Liver (tissue), 9 donors: ENCODE data around the gene TSPAN31. TPM values are rescaled to one million over a fixed set of nuclear protein-coding genes. Genes with fewer than 3 reads are reported as not detected.

Experiments used
- DNase-seq: peaks from one replicate; pipeline ENCODE4 v3.0.0-alpha.2; 2017; ENCODE audit warnings: low spot score
- H3K27ac ChIP-seq, 2 donors: one replicate each; pipeline ENCODE4 v1.7.0; 2013; ENCODE audit warnings: inconsistent platforms in 2 of 2, low read length in 2 of 2, control low read depth in 1 of 2, low read depth in 1 of 2, mild to moderate bottlenecking in 1 of 2
- H3K27me3 ChIP-seq, 4 donors: one replicate each; pipeline versions ENCODE4 v1.6.1 to v1.7.0; 2013; ENCODE audit warnings: low read length in 3 of 4, inconsistent platforms in 1 of 4, mild to moderate bottlenecking in 1 of 4, moderate library complexity in 1 of 4; ENCODE audit not compliant: control insufficient read depth in 4 of 4, insufficient read depth in 4 of 4
- H3K36me3 ChIP-seq, 4 donors: one replicate each; pipeline versions ENCODE4 v1.6.1 to v1.7.0; 2013; ENCODE audit warnings: low read length in 3 of 4, mild to moderate bottlenecking in 3 of 4, low read depth in 1 of 4, moderate library complexity in 1 of 4; ENCODE audit not compliant: control insufficient read depth in 4 of 4, insufficient read depth in 3 of 4
- H3K4me1 ChIP-seq, 4 donors: one replicate each; pipeline versions ENCODE4 v1.6.1 to v1.7.0; 2013; ENCODE audit warnings: low read length in 3 of 4, mild to moderate bottlenecking in 3 of 4, moderate library complexity in 1 of 4; ENCODE audit not compliant: control insufficient read depth in 4 of 4, insufficient read depth in 4 of 4
- H3K4me3 ChIP-seq, 3 donors: one replicate each; pipeline versions ENCODE4 v1.6.1 to v1.7.0; 2013; ENCODE audit warnings: low read length in 3 of 3, control low read depth in 1 of 3, low read depth in 1 of 3, mild to moderate bottlenecking in 1 of 3
- H3K9ac ChIP-seq, 2 donors: one replicate each; pipeline ENCODE4 v1.7.0; 2013; ENCODE audit warnings: low read length in 2 of 2, mild to moderate bottlenecking in 2 of 2, moderate library complexity in 2 of 2, control low read depth in 1 of 2, low read depth in 1 of 2
- H3K9me3 ChIP-seq, 4 donors: one replicate each; pipeline versions ENCODE4 v1.6.1 to v1.7.0; 2013; ENCODE audit warnings: low read length in 3 of 4; ENCODE audit not compliant: control insufficient read depth in 4 of 4
- EGR1 ChIP-seq, 2 donors: IDR thresholded peaks; 2 replicates each; pipeline ENCODE4 v1.6.1; 2016 to 2018; ENCODE audit warnings: antibody characterized with exemption in 2 of 2, low read depth in 2 of 2
- FOXA1 ChIP-seq: IDR thresholded peaks from 2 replicates; pipeline ENCODE4 v1.6.1; 2016; ENCODE audit warnings: antibody characterized with exemption
- FOXA2 ChIP-seq: IDR thresholded peaks from 2 replicates; pipeline ENCODE4 v1.6.1; 2016; ENCODE audit warnings: antibody characterized with exemption
- GABPA ChIP-seq, 2 donors: IDR thresholded peaks in 1 of 2; conservative IDR thresholded peaks in 1 of 2; 2 replicates each; pipeline ENCODE4 v1.6.1; 2016; ENCODE audit warnings: antibody characterized with exemption in 2 of 2, mild to moderate bottlenecking in 1 of 2, moderate library complexity in 1 of 2
- HNF4A ChIP-seq, 2 donors: conservative IDR thresholded peaks; 2 replicates each; pipeline ENCODE4 v1.6.1; 2016; ENCODE audit warnings: antibody characterized with exemption in 2 of 2, mild to moderate bottlenecking in 2 of 2
- HNF4G ChIP-seq: IDR thresholded peaks from 2 replicates; pipeline ENCODE4 v1.6.1; 2016; ENCODE audit warnings: antibody characterized with exemption
- JUND ChIP-seq, 2 donors: IDR thresholded peaks; 2 replicates each; pipeline ENCODE4 v1.6.1; 2016; ENCODE audit warnings: antibody characterized with exemption in 2 of 2
- NR2F2 ChIP-seq: IDR thresholded peaks from 2 replicates; pipeline ENCODE4 v1.6.1; 2016; ENCODE audit warnings: antibody characterized with exemption
- RAD21 ChIP-seq, 2 donors: IDR thresholded peaks; 2 replicates each; pipeline ENCODE4 v1.6.1; 2016; ENCODE audit warnings: antibody characterized with exemption in 2 of 2, mild to moderate bottlenecking in 2 of 2
- RXRA ChIP-seq, 2 donors: IDR thresholded peaks; 2 replicates each; pipeline ENCODE4 v1.6.1; 2017 to 2018; ENCODE audit warnings: antibody characterized with exemption in 2 of 2, mild to moderate bottlenecking in 1 of 2
- SP1 ChIP-seq: IDR thresholded peaks from 2 replicates; pipeline ENCODE4 v1.6.1; 2018; ENCODE audit warnings: antibody characterized with exemption, mild to moderate bottlenecking
- TAF1 ChIP-seq: conservative IDR thresholded peaks from 2 replicates; pipeline ENCODE4 v1.6.1; 2016; ENCODE audit warnings: antibody characterized with exemption, mild to moderate bottlenecking
- YY1 ChIP-seq: IDR thresholded peaks from 2 replicates; pipeline ENCODE4 v1.6.1; 2016; ENCODE audit warnings: antibody characterized with exemption, mild to moderate bottlenecking
- WGBS: extraction: QIAGEN DNeasy Blood & Tissue Kit; methylation state at CpG from one replicate; pipeline ENCODE4 v1.1.7; 2013; 5-methylcytosine and 5-hydroxymethylcytosine counted together
- polyA plus RNA-seq, 2 donors: library from polyadenylated mRNA; stranded (reverse) in 1 of 2; unstranded in 1 of 2; fragments of 200-250 nt in 1 of 2; fragments of >200 nt in 1 of 2; fragmentation: Nextera tagmentation in 1 of 2; extraction: Ambion mirVana in 1 of 2; gene quantifications; one replicate each; pipeline versions ENCODE4 v1.2.1 to v1.2.3, GENCODE V29; 2013 to 2015
- total RNA-seq, 2 donors: library from RNA; depleted of rRNA; stranded (reverse); fragments of >200 nt; gene quantifications; one replicate each; pipeline ENCODE4 v1.2.3, GENCODE V29; 2014
- TF ChIP-seq, protein P1 (sequence below): IDR thresholded peaks from 2 replicates; pipeline ENCODE4 v1.6.1; 2016; ENCODE audit warnings: antibody characterized with exemption
- TF ChIP-seq, protein P2 (sequence below): fragments of 150-350 bp; IDR thresholded peaks from 2 replicates; pipeline ENCODE4 v1.5.1; 2017; ENCODE audit warnings: improper control_type of control experiment, low read depth, low read length; ENCODE audit not compliant: missing input control
- TF ChIP-seq, protein P3 (sequence below): IDR thresholded peaks from 2 replicates; pipeline ENCODE4 v1.6.1; 2016; ENCODE audit warnings: antibody characterized with exemption
- TF ChIP-seq, protein P4 (sequence below): IDR thresholded peaks from 2 replicates; pipeline ENCODE4 v1.6.1; 2016; ENCODE audit warnings: antibody characterized with exemption
- TF ChIP-seq, protein P5 (sequence below): IDR thresholded peaks from 2 replicates; pipeline ENCODE4 v1.6.1; 2016; ENCODE audit warnings: antibody characterized with exemption, mild to moderate bottlenecking
- donor health status: healthy.
- donor health status: healthy.
- donor health status: healthy.
- donor health status: healthy.
- donor health status: healthy.

The TSPAN31 gene
- total and polyA plus RNA-seq, 4 donors, result 16.9 to 39.4 (median 24.6) TPM

DNA sequence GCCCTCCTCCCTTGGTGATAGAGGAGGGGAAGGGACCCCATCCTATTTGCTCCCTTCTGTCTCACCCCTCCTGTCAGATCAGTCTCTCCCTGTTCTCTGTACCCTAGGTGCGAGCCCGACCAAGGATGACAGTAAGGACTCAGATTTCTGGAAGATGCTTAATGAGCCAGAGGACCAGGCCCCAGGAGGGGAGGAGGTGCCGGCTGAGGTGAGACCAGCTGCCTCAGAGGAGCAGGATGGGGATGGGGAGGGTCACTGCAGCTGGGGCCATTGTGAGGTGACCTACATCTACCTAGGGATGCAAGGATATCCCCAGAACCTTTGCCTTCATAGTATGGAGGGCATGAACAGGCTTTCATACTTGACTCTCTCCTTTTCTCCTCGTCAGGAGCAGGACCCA lies 28.5 kb upstream of the TSPAN31 start:
- no peak for DNase-seq
- 96% methylated on average over 4 of the region's 4 CpGs for WGBS
- Histone ChIP-seq H3K9me3 (no peaks in the 10 kb centered on the region), H3K27ac (no peak overlapping the region), H3K36me3 (peaks cover 14 to 64% (median 52%) of the 10 kb centered on the region in 4 donors), H3K4me1 (no peaks in the 10 kb centered on the region), H3K4me3 (no peak overlapping the region), H3K9ac (no peak overlapping the region), H3K27me3 (no peaks in the 10 kb centered on the region)
- no peak for TF ChIP-seq HNF4A (conservative IDR thresholded peaks at IDR 0.05)
- TF ChIP-seq NR2F2, result no peak
- no peak for TF ChIP-seq RAD21 (IDR thresholded peaks at IDR 0.05)
- TF ChIP-seq EGR1 (IDR thresholded peaks at IDR 0.05; ENCODE audit: low read depth in 2 of 2), result no peak

DNA sequence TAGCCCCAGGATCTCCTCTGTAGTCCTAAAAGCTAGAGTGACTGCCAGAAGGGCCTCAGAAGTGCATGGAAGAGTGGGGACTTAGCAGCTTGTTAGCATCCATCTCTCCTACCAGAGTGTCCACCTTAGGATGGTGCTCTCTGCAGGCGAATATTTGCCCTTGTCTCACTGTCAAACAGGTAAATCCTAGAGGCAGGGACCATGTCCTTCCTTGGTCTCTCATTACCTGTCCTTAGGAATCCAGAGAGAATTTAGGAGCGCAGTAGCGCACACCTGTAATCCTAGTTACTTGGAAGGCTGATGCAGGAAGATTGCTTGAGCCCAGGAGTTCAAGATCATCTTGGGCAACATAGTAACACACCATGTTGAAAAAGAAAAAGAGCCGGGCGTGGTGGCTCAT lies 27.7 kb upstream of the TSPAN31 start:
- Histone ChIP-seq H3K4me1 (no peaks in the 10 kb centered on the region), H3K27me3 (no peaks in the 10 kb centered on the region), H3K27ac (no peak overlapping the region), H3K9ac (no peak overlapping the region), H3K4me3 (no peak overlapping the region), H3K36me3 (peaks cover 14 to 68% (median 54%) of the 10 kb centered on the region in 4 donors), H3K9me3 (no peaks in the 10 kb centered on the region)
- TF ChIP-seq EGR1 (IDR thresholded peaks at IDR 0.05; ENCODE audit: low read depth in 2 of 2) (no peak), FOXA1 (no peak), RXRA (IDR thresholded peaks at IDR 0.05) (no peak), FOXA2 (no peak), TAF1 (no peak), HNF4A (conservative IDR thresholded peaks at IDR 0.05) (no peak), RAD21 (IDR thresholded peaks at IDR 0.05) (no peak), NR2F2 (no peak), YY1 (no peak), GABPA (IDR thresholded peaks at IDR 0.05 in 1 of 2, conservative IDR thresholded peaks at IDR 0.05 in 1 of 2) (no peak), SP1 (no peak), HNF4G (no peak), JUND (IDR thresholded peaks at IDR 0.05) (no peak)
- TF ChIP-seq, protein P1, sequence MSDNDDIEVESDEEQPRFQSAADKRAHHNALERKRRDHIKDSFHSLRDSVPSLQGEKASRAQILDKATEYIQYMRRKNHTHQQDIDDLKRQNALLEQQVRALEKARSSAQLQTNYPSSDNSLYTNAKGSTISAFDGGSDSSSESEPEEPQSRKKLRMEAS, result no peak
- TF ChIP-seq, protein P2, sequence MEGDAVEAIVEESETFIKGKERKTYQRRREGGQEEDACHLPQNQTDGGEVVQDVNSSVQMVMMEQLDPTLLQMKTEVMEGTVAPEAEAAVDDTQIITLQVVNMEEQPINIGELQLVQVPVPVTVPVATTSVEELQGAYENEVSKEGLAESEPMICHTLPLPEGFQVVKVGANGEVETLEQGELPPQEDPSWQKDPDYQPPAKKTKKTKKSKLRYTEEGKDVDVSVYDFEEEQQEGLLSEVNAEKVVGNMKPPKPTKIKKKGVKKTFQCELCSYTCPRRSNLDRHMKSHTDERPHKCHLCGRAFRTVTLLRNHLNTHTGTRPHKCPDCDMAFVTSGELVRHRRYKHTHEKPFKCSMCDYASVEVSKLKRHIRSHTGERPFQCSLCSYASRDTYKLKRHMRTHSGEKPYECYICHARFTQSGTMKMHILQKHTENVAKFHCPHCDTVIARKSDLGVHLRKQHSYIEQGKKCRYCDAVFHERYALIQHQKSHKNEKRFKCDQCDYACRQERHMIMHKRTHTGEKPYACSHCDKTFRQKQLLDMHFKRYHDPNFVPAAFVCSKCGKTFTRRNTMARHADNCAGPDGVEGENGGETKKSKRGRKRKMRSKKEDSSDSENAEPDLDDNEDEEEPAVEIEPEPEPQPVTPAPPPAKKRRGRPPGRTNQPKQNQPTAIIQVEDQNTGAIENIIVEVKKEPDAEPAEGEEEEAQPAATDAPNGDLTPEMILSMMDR, result no peak
- TF ChIP-seq, protein P3, sequence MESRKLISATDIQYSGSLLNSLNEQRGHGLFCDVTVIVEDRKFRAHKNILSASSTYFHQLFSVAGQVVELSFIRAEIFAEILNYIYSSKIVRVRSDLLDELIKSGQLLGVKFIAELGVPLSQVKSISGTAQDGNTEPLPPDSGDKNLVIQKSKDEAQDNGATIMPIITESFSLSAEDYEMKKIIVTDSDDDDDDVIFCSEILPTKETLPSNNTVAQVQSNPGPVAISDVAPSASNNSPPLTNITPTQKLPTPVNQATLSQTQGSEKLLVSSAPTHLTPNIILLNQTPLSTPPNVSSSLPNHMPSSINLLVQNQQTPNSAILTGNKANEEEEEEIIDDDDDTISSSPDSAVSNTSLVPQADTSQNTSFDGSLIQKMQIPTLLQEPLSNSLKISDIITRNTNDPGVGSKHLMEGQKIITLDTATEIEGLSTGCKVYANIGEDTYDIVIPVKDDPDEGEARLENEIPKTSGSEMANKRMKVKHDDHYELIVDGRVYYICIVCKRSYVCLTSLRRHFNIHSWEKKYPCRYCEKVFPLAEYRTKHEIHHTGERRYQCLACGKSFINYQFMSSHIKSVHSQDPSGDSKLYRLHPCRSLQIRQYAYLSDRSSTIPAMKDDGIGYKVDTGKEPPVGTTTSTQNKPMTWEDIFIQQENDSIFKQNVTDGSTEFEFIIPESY, result no peak
- TF ChIP-seq, protein P4, sequence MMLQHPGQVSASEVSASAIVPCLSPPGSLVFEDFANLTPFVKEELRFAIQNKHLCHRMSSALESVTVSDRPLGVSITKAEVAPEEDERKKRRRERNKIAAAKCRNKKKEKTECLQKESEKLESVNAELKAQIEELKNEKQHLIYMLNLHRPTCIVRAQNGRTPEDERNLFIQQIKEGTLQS, result no peak
- TF ChIP-seq, protein P5, sequence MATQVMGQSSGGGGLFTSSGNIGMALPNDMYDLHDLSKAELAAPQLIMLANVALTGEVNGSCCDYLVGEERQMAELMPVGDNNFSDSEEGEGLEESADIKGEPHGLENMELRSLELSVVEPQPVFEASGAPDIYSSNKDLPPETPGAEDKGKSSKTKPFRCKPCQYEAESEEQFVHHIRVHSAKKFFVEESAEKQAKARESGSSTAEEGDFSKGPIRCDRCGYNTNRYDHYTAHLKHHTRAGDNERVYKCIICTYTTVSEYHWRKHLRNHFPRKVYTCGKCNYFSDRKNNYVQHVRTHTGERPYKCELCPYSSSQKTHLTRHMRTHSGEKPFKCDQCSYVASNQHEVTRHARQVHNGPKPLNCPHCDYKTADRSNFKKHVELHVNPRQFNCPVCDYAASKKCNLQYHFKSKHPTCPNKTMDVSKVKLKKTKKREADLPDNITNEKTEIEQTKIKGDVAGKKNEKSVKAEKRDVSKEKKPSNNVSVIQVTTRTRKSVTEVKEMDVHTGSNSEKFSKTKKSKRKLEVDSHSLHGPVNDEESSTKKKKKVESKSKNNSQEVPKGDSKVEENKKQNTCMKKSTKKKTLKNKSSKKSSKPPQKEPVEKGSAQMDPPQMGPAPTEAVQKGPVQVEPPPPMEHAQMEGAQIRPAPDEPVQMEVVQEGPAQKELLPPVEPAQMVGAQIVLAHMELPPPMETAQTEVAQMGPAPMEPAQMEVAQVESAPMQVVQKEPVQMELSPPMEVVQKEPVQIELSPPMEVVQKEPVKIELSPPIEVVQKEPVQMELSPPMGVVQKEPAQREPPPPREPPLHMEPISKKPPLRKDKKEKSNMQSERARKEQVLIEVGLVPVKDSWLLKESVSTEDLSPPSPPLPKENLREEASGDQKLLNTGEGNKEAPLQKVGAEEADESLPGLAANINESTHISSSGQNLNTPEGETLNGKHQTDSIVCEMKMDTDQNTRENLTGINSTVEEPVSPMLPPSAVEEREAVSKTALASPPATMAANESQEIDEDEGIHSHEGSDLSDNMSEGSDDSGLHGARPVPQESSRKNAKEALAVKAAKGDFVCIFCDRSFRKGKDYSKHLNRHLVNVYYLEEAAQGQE, result no peak
- no peak for DNase-seq
- WGBS, result 99% methylated on average over 5 of the region's 5 CpGs
